Raji (cell line): ENCODE data around the gene ARG1.

Experiments
- POLR2A ChIP-seq: IDR thresholded peaks from 2 replicates; pipeline ENCODE4 v1.6.1; 2011; ENCODE audit warnings: low read depth, low read length, control low read depth; ENCODE audit not compliant: insufficient read depth

Gene ARG1

DNA sequence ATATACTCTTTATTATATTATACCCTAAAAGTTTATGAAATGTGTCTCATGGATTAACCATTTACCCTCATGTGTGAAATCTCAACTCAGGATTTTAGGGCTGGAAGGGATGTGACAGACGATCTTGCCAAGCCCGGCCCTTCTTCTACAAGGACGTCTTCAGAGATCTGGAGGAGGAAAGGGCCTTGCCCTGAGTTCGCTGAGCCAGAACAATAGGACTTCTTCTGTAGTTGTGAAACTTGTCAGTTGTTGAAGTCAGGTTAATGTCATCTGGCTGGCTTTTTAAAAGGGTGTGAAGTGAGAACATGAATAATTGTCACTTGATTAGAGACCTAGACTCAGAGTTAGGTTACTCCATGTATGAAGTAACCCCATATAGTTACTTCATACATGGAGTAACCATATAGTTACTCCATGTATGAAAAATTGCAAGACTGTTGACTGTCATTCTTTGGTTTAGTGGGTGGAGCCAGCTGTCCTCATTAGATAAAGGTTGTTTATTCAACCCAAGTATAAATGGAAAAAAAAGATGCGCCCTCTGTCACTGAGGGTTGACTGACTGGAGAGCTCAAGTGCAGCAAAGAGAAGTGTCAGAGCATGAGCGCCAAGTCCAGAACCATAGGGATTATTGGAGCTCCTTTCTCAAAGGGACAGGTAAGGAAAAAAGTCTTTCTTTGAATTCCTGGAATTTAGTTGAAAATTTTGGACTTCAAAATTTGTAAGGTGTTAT, at the start of gene ARG1:
Gene ARG1, plus strand, starts transcription at position 541 of the 730 bp plus-strand sequence. Its CDS starts 57 bp downstream, at position 598.
- no peak for TF ChIP-seq POLR2A

DNA sequence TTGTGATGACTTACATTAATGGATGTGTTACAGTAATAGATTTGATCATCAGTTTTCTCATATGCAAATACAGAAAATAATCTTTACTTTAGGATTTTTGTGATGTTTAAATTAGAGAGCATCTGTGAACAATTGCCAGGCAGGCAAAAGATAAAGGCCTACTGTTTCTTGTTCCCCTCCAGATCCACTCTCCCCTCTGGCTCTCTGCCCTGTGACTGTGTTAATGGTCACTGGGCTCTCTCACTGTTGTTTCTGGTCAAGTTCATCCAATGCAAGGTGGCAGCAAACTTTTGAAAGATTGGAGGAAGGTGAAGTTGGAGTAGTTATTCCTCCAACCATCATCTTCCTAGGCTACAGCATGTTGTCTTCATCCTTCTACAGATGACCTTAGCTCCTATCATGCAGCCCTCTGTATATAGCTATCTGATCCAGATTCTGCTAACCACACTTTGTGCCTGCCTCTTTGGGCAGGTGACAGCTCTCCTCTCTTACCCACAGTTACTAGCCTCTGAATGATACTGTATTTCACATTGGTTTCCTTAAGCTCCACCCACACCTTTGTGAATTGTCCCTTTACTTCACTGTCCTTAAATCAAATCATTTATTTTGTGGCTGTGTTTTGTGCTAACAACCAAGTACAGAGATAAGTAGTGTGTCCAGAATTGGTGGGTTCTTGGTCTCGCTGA, 48.9 kb upstream of the ARG1 start:
- no peak for TF ChIP-seq POLR2A

- TF ChIP-seq POLR2A = no peak
Observed at GRCh38 chr6:131524695-131525336, 48.2 kb upstream of the ARG1 start.

GRCh38 chr6:131532580-131533039, 40.4 kb upstream of the ARG1 start:
- no peak for TF ChIP-seq POLR2A

- TF ChIP-seq POLR2A = no peak
Observed at GRCh38 chr6:131545317-131545716, 27.7 kb upstream of the ARG1 start.

GRCh38 chr6:131547488-131547887, 25.5 kb upstream of the ARG1 start:
- TF ChIP-seq POLR2A = no peak

DNA sequence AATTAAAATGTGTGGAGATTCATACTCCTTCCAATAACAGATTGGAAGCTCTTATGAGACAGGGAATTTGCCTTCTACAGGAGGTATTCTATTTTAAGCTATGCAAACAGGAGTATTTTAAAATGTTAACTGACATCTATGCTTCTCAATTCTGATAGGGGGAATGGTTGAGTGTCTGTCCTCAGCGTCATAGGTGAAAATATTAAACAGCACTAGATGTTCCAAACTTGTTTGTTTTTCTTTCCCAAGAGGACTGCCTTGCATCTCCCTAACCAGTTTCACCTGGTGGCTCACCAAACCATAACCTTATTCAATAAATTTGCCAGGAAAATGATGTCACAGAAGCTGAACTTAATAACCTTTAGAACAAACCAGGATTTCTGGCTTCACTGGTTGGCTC, 24.6 kb upstream of the ARG1 start:
- no peak for TF ChIP-seq POLR2A

DNA sequence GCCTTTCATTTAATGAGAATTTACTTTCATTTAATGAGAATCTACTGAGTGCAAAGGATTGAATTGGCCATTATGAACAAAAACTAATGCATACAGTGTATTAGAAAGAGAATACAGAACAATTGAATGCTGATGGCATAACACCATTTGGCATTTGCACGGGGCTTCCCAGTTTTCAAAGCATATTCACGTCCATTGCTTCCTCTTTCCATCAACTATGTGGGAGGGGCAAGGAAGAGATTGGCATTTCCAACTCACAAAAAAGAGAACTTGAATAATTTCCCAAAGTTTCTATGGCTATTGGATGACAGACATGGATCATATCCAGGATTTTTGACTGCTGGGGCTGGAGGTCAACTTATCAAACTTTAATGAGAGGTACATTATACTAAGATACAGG, 23.2 kb upstream of the ARG1 start:
- TF ChIP-seq POLR2A = no peak

DNA sequence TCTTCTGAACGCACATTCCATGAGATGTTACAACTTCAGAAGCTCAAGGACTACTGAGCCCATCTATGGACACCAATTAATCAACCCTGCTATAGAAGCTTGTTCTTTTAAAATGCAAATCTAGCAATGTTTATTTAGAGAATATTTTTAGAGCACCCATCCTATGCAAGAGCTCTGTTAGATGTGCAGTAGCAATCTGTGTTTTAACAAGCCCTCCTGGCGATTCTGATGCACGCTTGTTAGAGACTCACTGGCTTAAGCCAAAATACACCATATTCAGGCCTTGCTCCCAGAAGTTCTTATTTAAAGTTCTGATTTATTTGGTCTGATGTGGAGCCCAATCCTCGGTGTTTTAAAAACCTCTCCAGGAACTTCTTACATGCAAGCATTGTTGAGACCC, 21.1 kb upstream of the ARG1 start:
- TF ChIP-seq POLR2A = no peak

GRCh38 chr6:131552572-131552971, 20.5 kb upstream of the ARG1 start:
- TF ChIP-seq POLR2A = no peak

DNA sequence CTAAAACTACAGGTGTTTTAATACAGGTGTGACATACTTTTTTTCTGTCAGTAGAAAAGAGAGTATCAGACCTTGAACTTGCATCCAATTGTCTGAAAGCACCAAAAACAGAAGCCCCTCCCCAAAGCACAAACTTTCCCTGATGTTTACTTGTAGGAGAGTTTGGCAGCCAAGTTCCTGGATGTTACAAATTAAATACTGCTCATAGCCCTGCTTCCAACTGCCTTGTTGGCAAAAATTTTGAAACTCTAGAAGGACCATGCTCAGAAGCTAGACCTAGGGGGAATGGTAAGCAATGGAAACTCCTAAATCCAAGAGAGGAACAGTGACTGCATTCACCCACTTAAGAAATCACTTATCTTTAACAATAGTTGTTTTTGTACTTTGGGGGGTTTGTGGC, 17.0 kb upstream of the ARG1 start:
- no peak for TF ChIP-seq POLR2A

DNA sequence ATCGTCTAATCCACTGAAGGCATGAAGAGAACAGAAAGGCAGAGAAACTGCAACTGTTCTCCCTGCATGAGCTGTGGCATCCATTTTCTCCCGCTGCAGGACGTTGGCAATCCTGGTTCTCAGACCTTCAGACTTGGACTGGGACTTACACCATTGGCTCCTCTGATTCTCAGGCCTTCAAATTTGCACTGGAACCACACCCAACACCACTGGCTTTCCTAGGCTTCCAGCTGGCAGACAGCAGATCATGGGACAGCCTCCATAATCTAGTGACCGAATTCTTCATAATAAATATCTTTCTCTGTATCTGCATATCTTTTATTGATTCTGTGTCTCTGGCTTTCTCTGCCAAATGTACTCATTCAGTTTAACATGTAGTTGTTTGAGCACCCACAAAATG, 14.1 kb upstream of the ARG1 start:
- no peak for TF ChIP-seq POLR2A

GRCh38 chr6:131561925-131562707, 10.9 kb upstream of the ARG1 start:
- no peak for TF ChIP-seq POLR2A

DNA sequence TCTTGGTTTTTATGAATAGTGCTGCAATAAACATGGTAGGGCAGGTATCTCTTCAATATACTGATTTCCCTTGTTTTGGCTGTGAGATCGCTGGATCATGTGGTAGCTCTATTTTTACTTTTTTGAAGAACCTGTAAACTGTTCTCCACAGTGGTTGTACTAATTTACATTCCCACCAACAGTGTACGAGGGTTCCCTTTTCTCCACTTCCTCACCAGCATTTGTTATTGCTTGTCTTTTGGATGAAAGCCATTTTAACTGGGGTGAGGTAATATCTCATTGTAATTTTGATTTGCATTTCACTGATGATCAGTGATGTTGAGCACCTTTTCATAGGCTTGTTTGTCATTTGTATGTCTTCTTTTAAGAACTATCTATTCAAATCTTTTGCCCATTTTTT, 8.0 kb upstream of the ARG1 start:
- TF ChIP-seq POLR2A = no peak

DNA sequence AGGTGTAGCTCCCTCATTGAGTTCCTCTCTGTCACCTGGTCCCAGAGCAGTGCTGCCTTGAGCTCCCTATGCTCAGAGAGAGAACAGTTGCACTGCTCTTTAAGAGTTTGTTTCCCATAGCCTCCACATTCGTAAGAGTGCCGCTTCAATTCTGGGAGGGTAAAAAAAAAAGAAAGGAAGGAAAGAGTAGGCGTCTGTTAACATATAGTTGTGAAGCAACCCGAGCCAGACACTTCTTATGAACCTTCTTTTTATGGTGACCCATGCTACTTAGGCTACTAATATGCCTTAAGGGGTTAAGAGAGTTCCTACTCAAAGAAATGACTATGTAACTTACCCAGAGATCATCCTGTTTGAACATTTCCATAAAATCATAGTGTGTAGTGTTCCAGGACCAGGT, 4.3 kb upstream of the ARG1 start:
- no peak for TF ChIP-seq POLR2A
